Measurements from ENCODE around the gene SMIM38.

Gene SMIM38

DNA sequence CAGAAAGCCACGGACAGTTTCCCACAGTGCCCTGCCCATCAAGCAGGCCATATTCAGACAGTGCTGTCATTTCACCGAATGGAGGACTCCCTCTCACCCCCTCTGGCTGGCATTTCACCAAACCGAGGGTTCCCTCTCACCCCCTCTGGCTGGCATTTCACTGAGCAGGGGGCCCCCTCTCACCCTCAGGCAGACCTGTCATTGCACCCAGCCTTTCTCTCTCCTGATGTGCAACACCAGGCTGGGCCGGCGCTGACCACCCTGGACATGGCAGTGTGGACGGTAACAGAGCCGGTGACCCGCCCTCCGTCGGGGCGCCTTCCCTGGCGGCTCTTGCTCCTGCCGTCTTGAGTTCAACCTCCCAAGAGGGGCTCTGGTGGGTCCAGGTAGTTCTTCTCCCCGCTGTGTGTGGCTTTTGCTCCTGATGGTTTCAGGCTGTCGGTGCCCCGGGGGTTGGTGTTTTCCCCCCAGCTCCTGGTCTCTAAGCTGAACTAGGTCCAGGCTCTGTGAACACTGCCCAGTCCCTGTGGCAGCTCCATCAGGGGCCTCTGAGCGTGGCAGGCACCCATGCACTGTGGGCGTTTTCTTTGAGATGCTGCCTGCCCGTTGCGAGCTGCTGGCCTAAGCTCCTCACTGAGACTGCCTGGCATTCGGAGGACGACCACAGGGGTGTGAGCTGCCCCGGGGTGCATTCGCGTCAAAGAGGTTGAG, 46.9 kb downstream of the SMIM38 start:
- Histone ChIP-seq H3K4me3 (ENCODE audit: low read length) (no peak overlapping the region), H3K27me3 (ENCODE audit: insufficient read depth, low read length) (peaks cover 12% of the 10 kb centered on the region)

DNA sequence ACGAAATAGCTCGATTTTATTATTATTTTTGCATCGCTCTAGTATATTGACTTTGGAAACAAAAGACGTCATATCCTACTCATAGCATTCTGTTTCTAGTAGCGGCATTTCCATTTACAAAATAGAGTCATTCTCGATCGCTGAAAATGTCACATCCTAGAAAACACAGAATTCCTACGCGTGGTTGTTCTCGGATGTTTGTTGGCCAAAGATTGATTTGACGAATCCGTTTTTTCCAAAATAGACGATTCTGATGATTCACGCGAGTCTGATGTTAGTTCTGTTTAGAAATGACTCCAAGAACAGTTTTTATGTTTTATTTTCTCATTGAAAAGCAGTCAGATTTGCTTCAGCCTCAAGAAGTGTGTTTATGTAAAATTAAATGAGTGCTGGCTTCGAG, 47.6 kb downstream of the SMIM38 start:
- Histone ChIP-seq H2AFZ (ENCODE audit: low read depth, low read length) (no peak overlapping the region), H3K27me3 (ENCODE audit: insufficient read depth, low read length) (peaks cover 12% of the 10 kb centered on the region), H3K9me3 (ENCODE audit: low read length) (no peaks in the 10 kb centered on the region), H3K36me3 (ENCODE audit: insufficient read depth, low read length) (no peaks in the 10 kb centered on the region), H3K4me3 (ENCODE audit: low read length) (no peak overlapping the region), H3K4me1 (ENCODE audit: insufficient read depth, low read length) (peaks cover 16% of the 10 kb centered on the region)

More for the DNA sequence above, 46.9 kb downstream of the SMIM38 start:
- no peaks in the 10 kb centered on the region for H3K9me3 ChIP-seq (ENCODE audit: low read length)
- H3K4me1 ChIP-seq (ENCODE audit: insufficient read depth, low read length) = peaks cover 16% of the 10 kb centered on the region
- H2AFZ ChIP-seq (ENCODE audit: low read depth, low read length) = no peak overlapping the region
- no peaks in the 10 kb centered on the region for H3K36me3 ChIP-seq (ENCODE audit: insufficient read depth, low read length)

DNA sequence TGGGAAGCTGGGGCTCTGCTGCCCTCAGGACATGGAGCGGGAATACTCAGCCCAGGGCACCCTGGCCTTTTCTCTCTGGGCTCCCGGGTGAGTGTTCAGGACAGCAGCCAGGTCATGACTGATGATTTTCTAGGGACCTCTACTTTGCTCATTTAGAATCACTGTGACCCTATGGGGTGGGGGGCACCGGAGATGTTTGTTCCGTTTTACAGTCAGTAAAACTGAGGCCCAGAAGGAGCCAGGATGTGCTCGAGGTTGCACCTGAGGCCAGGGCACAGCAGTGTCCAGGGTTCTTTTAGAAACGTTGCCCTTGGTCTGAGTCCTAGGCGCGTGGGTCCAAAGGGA, 48.1 kb downstream of the SMIM38 start:
- no peak overlapping the region for H3K4me3 ChIP-seq (ENCODE audit: low read length)
- H3K27me3 ChIP-seq (ENCODE audit: insufficient read depth, low read length) = peaks cover 12% of the 10 kb centered on the region
- no peaks in the 10 kb centered on the region for H3K9me3 ChIP-seq (ENCODE audit: low read length)
- H3K4me1 ChIP-seq (ENCODE audit: insufficient read depth, low read length) = peaks cover 16% of the 10 kb centered on the region
- no peaks in the 10 kb centered on the region for H3K36me3 ChIP-seq (ENCODE audit: insufficient read depth, low read length)
- H2AFZ ChIP-seq (ENCODE audit: low read depth, low read length) = no peak overlapping the region

DNA sequence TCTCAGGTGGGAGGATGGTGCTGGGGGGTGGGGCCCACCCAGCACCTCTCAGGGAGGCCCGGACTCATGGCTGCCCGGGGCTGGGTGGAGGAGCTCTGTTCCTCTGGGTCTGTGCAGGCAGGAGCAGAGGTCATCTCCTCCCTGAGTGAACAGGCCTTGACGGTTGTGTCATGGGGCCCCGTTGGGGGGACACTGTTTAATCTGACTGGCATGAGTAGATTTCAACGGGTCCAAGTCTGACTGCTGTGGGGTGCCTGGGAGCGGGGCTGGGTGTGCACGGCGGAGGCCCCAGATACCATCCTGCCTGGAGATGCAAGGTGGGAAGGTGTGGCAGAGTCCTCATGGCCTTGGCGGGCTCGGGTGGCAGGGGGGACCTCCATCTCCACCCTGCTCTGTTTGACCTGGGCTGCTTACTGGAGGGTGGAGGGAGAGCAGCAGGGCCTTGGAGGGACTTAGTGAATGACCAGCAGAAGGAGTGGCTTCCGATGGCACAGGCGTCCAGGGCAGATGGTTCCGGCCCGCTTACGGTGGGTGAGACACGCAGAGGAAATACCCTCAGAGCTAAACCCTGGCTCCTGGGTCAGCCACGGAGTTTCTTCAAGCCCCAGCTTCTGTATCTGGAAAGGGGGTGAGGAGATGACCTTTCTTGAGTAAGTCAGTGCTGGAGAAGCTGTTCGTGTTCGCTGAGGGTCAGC, 48.7 kb downstream of the SMIM38 start:
- H3K9me3 ChIP-seq (ENCODE audit: low read length) = no peaks in the 10 kb centered on the region
- no peaks in the 10 kb centered on the region for H3K36me3 ChIP-seq (ENCODE audit: insufficient read depth, low read length)
- no peak overlapping the region for H3K4me3 ChIP-seq (ENCODE audit: low read length)
- H2AFZ ChIP-seq (ENCODE audit: low read depth, low read length) = no peak overlapping the region
- peaks cover 16% of the 10 kb centered on the region for H3K4me1 ChIP-seq (ENCODE audit: insufficient read depth, low read length)
- peaks cover 12% of the 10 kb centered on the region for H3K27me3 ChIP-seq (ENCODE audit: insufficient read depth, low read length)

DNA sequence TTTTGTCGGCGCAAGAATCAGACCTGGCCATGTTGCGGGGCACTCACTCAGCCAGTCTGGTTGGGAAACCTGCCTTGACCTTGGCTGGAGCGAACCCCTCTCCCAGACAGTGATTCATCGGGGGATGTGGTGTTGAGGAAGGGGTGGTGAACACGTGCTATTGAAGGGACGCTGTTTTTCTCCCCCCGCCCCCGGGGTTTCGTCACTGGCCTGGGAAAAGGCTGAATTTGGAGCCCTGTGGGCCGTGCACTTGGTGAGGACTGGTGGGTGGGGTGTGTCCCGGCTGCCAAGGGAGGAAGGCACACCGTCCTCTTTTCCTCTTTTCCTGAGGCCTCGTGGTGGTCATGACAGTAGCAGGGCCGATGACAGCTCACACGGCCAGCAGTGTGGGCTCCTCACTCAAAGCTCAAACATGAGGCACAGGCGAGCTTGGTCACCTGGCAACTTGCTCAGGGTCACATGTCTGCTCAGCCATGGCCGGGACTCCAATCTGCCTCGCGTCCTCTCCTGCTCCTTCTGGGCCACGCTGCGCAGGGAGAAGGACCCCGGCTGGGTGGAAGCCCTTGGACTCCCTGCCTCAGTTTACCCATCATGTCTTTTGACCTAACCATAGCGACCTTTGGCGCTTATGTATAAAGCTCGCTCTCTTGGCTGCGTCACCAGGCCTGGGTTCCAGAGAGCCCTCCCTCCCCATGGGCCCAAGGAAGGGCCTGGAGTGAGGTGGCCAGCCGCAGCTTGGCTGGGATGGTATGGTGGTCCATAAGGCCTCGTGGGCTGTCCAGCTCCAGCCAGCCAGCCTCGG, 49.4 kb downstream of the SMIM38 start:
- no peak overlapping the region for H3K4me3 ChIP-seq (ENCODE audit: low read length)
- H3K36me3 ChIP-seq (ENCODE audit: insufficient read depth, low read length) = no peaks in the 10 kb centered on the region
- H2AFZ ChIP-seq (ENCODE audit: low read depth, low read length) = no peak overlapping the region
- peaks cover 13% of the 10 kb centered on the region for H3K4me1 ChIP-seq (ENCODE audit: insufficient read depth, low read length)
- peaks cover 9% of the 10 kb centered on the region for H3K27me3 ChIP-seq (ENCODE audit: insufficient read depth, low read length)
- no peaks in the 10 kb centered on the region for H3K9me3 ChIP-seq (ENCODE audit: low read length)

Data from neuron (in vitro differentiated cells).